DND-41 (cell line): Measurements from ENCODE around the gene NOL4L.

ENCODE experiments used
- ATAC-seq: fragments of 200-7000 bp; cut with Tn5 transposase; 3 replicates; pipeline ENCODE4 v1.9.1; 2021; ENCODE audit warnings: low read depth; ENCODE audit not compliant: insufficient read depth
- DNase-seq: peaks from one replicate; pipeline ENCODE4 v3.0.0-alpha.2; 2020
- H2AFZ ChIP-seq: 2 replicates; pipeline ENCODE4 v1.6.0; 2012; ENCODE audit warnings: low read depth, low read length
- H3K27ac ChIP-seq: 2 replicates; pipeline ENCODE4 v1.5.1; 2012; ENCODE audit warnings: low read length, inconsistent platforms
- H3K27me3 ChIP-seq: fragments of 200-600 bp; sonication (generic); 2 replicates; pipeline ENCODE4 v1.6.0; 2012; ENCODE audit warnings: low read length, mild to moderate bottlenecking, inconsistent platforms; ENCODE audit not compliant: insufficient read depth, poor library complexity
- H3K36me3 ChIP-seq: 2 replicates; pipeline ENCODE4 v1.5.1; 2012; ENCODE audit warnings: low read length, inconsistent platforms; ENCODE audit not compliant: insufficient read depth
- H3K4me1 ChIP-seq: 2 replicates; pipeline ENCODE4 v1.5.1; 2012; ENCODE audit warnings: mild to moderate bottlenecking, low read length; ENCODE audit not compliant: insufficient read depth
- H3K4me2 ChIP-seq: 2 replicates; pipeline ENCODE4 v1.6.0; 2012; ENCODE audit warnings: mild to moderate bottlenecking, moderate library complexity, low read length, inconsistent platforms; ENCODE audit not compliant: insufficient read depth
- H3K4me3 ChIP-seq, 2 experiments: fragments of 200-600 bp in 1 of 2; shearing (Covaris generic) in 1 of 2; 2 replicates each; pipeline ENCODE4 v1.5.1; 2012 to 2016; ENCODE audit warnings: inconsistent platforms in 2 of 2, low read length in 2 of 2, mild to moderate bottlenecking in 2 of 2, low read depth in 1 of 2, moderate library complexity in 1 of 2
- H3K79me2 ChIP-seq: 2 replicates; pipeline ENCODE4 v1.6.0; 2012; ENCODE audit warnings: low read length, inconsistent platforms; ENCODE audit not compliant: insufficient read depth
- H3K9ac ChIP-seq: 2 replicates; pipeline ENCODE4 v1.6.0; 2012; ENCODE audit warnings: low read depth, mild to moderate bottlenecking, inconsistent platforms, low read length, moderate library complexity
- H3K9me3 ChIP-seq: 2 replicates; pipeline ENCODE4 v1.5.1; 2012; ENCODE audit warnings: low read length, moderate library complexity, mild to moderate bottlenecking, inconsistent platforms; ENCODE audit not compliant: insufficient read depth, severe bottlenecking
- H4K20me1 ChIP-seq: 2 replicates; pipeline ENCODE4 v1.6.0; 2012; ENCODE audit warnings: low read length; ENCODE audit not compliant: insufficient read depth
- EZH2 ChIP-seq: IDR thresholded peaks from 3 replicates; pipeline ENCODE4 v1.6.1; 2012; ENCODE audit warnings: borderline replicate concordance, low read depth, mild to moderate bottlenecking, moderate library complexity, low read length, inconsistent platforms; ENCODE audit not compliant: severe bottlenecking
- TF ChIP-seq, protein P1 (sequence below): IDR thresholded peaks from 2 replicates; pipeline ENCODE4 v1.5.1; 2012; ENCODE audit warnings: borderline replicate concordance, low read length, moderate library complexity, mild to moderate bottlenecking; ENCODE audit not compliant: poor library complexity, severe bottlenecking; ENCODE audit errors: extremely low read depth

NOL4L gene

DNA sequence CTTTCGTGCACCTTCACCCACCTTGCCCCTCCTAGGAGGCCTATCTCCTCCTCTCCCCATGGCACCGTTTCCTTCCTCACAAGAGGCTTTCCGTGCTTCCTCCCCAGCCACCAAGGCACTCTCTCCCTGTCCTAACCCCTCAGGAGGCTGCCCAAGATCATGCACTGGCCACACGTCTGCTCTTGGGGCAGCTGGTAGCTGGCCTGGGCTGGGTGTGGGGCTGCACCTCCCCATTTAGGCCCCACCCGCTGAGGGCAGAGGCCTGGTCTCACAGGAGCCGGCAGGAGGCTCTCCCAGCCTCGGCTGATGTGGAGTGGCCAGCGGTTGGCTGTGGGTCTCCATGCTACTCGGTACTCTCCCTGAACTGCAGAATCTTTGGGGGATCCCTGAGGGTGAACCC is 13.6 kb downstream of the NOL4L start:
- no peak for DNase-seq
- H3K79me2 ChIP-seq: peaks cover 92% of the 10 kb centered on the region
- no peak overlapping the region for H2AFZ ChIP-seq
- no peaks in the 10 kb centered on the region for H3K4me1 ChIP-seq
- H3K27ac ChIP-seq: no peak overlapping the region
- no peaks in the 10 kb centered on the region for H3K27me3 ChIP-seq
- no peaks in the 10 kb centered on the region for H3K36me3 ChIP-seq
- ATAC-seq: no peak
- H3K9ac ChIP-seq: no peak overlapping the region
- TF ChIP-seq EZH2: no peak
- TF ChIP-seq, protein P1, sequence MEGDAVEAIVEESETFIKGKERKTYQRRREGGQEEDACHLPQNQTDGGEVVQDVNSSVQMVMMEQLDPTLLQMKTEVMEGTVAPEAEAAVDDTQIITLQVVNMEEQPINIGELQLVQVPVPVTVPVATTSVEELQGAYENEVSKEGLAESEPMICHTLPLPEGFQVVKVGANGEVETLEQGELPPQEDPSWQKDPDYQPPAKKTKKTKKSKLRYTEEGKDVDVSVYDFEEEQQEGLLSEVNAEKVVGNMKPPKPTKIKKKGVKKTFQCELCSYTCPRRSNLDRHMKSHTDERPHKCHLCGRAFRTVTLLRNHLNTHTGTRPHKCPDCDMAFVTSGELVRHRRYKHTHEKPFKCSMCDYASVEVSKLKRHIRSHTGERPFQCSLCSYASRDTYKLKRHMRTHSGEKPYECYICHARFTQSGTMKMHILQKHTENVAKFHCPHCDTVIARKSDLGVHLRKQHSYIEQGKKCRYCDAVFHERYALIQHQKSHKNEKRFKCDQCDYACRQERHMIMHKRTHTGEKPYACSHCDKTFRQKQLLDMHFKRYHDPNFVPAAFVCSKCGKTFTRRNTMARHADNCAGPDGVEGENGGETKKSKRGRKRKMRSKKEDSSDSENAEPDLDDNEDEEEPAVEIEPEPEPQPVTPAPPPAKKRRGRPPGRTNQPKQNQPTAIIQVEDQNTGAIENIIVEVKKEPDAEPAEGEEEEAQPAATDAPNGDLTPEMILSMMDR: no peak
- H4K20me1 ChIP-seq: peaks cover 88% of the 10 kb centered on the region
- no peak overlapping the region for H3K4me2 ChIP-seq
- no peaks in the 10 kb centered on the region for H3K9me3 ChIP-seq
- H3K4me3 ChIP-seq: no peak overlapping the region

DNA sequence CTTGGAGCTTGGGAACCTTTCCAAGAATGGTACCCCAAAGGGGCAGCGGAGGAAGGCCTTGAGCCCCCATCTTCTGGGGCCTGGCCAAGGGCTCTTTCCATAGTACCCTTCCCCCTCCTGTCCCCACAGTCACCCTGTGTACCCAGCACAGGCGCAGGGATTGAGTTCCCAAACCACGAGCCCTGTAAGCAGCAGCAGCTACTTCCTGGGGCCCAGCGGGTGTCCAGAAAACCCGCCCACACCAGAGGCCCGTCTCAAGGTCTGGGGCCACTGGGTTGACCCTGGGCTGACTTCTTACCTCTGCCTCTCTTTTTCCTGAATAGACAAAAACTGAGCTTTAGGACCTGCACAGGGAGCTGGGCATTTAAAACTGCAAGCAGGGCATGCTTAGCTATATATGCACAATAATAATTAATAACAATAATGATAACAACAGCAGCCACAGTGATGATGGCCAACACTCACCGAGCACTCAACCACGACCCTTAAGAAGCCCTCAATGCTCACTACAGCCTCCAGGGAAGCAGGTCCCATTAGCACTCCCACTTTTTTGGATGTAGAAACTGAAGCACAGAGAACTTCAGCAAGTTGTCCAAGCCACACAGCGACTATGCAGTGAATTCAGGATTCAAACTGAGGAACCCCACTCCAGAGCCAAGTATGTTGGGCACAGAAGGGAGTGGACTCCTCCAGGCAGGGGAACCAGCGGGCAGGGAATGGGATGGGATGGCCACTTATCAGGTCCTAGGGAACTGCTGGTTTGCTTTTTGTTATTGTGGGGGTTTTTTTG is 14.5 kb downstream of the NOL4L start:
- H3K36me3 ChIP-seq: no peaks in the 10 kb centered on the region
- no peak overlapping the region for H3K4me2 ChIP-seq
- no peak for TF ChIP-seq EZH2
- TF ChIP-seq, protein P1: no peak
- no peak overlapping the region for H2AFZ ChIP-seq
- no peaks in the 10 kb centered on the region for H3K4me1 ChIP-seq
- no peak overlapping the region for H3K27ac ChIP-seq
- H3K4me3 ChIP-seq: no peak overlapping the region
- peaks cover 90% of the 10 kb centered on the region for H3K79me2 ChIP-seq
- no peaks in the 10 kb centered on the region for H3K9me3 ChIP-seq
- H3K27me3 ChIP-seq: no peaks in the 10 kb centered on the region
- peaks cover 87% of the 10 kb centered on the region for H4K20me1 ChIP-seq
- ATAC-seq (no peak), DNase-seq (no peak)
- no peak overlapping the region for H3K9ac ChIP-seq

DNA sequence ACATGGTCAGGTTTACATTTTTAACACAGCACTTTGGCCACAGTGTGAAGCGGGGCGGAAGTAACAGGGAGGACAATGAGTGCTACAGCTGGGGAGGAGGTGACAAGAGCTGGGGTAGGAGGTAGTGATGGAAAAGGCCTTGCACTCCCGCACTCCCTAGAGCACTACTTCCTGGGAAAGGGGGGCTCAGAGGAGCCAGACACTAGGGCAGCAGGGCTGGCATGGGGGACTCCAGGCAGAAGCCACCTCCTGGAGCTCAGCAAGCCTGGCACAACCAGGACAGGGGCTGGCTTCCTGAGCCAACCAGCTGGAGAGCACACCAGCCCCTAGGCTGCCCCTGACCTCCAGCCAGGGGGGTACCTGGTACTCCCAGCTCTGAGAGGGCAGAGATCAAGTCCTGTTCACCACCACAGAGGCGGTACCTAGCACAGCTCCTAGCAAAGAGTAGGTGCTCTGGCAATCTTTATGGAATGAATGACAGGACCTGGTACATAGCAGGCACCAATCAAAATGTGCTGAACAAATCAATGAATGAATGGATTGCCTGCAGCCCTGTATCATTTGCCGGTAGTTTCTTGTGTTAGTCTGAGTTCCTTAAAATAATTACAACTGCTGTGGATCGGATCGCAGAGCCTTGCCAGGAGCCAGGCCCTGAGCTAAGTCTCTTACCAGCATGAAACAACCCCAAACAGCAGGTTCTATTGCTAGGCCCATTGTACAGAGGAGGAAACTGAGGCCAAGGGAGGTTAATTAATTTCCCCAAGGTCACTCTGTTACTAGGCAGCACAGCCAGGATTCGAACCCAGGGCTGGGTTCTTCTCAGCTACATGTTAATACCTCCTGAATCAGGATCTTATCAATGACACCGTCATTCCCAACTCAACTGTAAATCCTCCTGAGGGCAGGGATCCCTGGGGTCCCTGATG is 15.5 kb downstream of the NOL4L start:
- H4K20me1 ChIP-seq: peaks cover 86% of the 10 kb centered on the region
- H3K4me2 ChIP-seq: no peak overlapping the region
- H3K79me2 ChIP-seq: peaks cover 85% of the 10 kb centered on the region
- DNase-seq (no peak), ATAC-seq (no peak)
- no peak overlapping the region for H3K4me3 ChIP-seq
- no peaks in the 10 kb centered on the region for H3K4me1 ChIP-seq
- TF ChIP-seq, protein P1: no peak
- no peak for TF ChIP-seq EZH2
- H3K36me3 ChIP-seq: no peaks in the 10 kb centered on the region
- no peaks in the 10 kb centered on the region for H3K27me3 ChIP-seq
- H2AFZ ChIP-seq: no peak overlapping the region
- H3K9ac ChIP-seq: no peak overlapping the region
- H3K9me3 ChIP-seq: no peaks in the 10 kb centered on the region
- no peak overlapping the region for H3K27ac ChIP-seq
